NCI-H2029 (cell line): Measurements from ENCODE around the gene TK1.

Experiments used
- DNase-seq: peaks from one replicate; lab custom pipeline; 2025; lab: John Stamatoyannopoulos, UW

TK1 gene

GRCh38 chr17:78219396-78220150 is 32.7 kb upstream of the TK1 start:
- DNase-seq: no peak

- DNase-seq: no peak
These were observed 27.8 kb upstream of the TK1 start for GRCh38 chr17:78214706-78215061.

- DNase-seq: peak; percentile 83
These were observed 27.3 kb upstream of the TK1 start, which contains the start of gene BIRC5 for GRCh38 chr17:78214016-78214705. BIRC5 (plus strand) TSS chr17:78214253; CDS start chr17:78214317, 64 bp downstream.

- DNase-seq: no peak
These were observed 24.2 kb upstream of the TK1 start for GRCh38 chr17:78211032-78211431.

- no peak for DNase-seq
These were observed 23.3 kb upstream of the TK1 start for GRCh38 chr17:78210111-78210510.

GRCh38 chr17:78208486-78208885 is 21.6 kb upstream of the TK1 start:
- no peak for DNase-seq

- DNase-seq: no peak
These were observed 19.4 kb upstream of the TK1 start for GRCh38 chr17:78206298-78206697.

GRCh38 chr17:78205124-78205775 is 18.4 kb upstream of the TK1 start:
- no peak for DNase-seq

- DNase-seq: no peak
These were observed 17.7 kb upstream of the TK1 start for GRCh38 chr17:78204387-78205123.

GRCh38 chr17:78202666-78203065 is 15.8 kb upstream of the TK1 start:
- no peak for DNase-seq

GRCh38 chr17:78200451-78200850 is 13.6 kb upstream of the TK1 start:
- no peak for DNase-seq

GRCh38 chr17:78197147-78197832 is 10.4 kb upstream of the TK1 start:
- DNase-seq: no peak

- no peak for DNase-seq
These were observed 9.9 kb upstream of the TK1 start for GRCh38 chr17:78196716-78197115.

- DNase-seq: no peak
These were observed 716 bp downstream of the TK1 start for GRCh38 chr17:78185981-78186691.

GRCh38 chr17:78184868-78185267 is 2.0 kb downstream of the TK1 start:
- no peak for DNase-seq

- no peak for DNase-seq
These were observed 2.5 kb downstream of the TK1 start for GRCh38 chr17:78184351-78184750.

GRCh38 chr17:78183916-78184315 is 2.9 kb downstream of the TK1 start:
- no peak for DNase-seq

- DNase-seq: no peak
These were observed 4.3 kb downstream of the TK1 start for GRCh38 chr17:78182504-78182903.

GRCh38 chr17:78180508-78180907 is 6.3 kb downstream of the TK1 start:
- no peak for DNase-seq

GRCh38 chr17:78180083-78180482 is 6.8 kb downstream of the TK1 start:
- no peak for DNase-seq

GRCh38 chr17:78179372-78179771 is 7.5 kb downstream of the TK1 start:
- DNase-seq: no peak
